ENCODE results near the gene GPR39. TPM values are rescaled to one million over a fixed set of nuclear protein-coding genes. Genes with fewer than 3 reads are reported as not detected.

Gene GPR39
- total RNA-seq, 4 donors from 2014 or later: 0.76 to 1.3 (median 1.2) TPM

- no peak for DNase-seq
- intact Hi-C loops (cut with DNase I): loop anchor here (10.0 kb wide), 1 partner anchor 1302 kb away; no protein-coding TSS in a partner anchor
- WGBS, 2 donors: 58 to 59% methylated on average over 4 of the region's 4 CpGs
These were observed 126.5 kb downstream of the GPR39 start for GRCh38 chr2:132542953-132543569.

DNA sequence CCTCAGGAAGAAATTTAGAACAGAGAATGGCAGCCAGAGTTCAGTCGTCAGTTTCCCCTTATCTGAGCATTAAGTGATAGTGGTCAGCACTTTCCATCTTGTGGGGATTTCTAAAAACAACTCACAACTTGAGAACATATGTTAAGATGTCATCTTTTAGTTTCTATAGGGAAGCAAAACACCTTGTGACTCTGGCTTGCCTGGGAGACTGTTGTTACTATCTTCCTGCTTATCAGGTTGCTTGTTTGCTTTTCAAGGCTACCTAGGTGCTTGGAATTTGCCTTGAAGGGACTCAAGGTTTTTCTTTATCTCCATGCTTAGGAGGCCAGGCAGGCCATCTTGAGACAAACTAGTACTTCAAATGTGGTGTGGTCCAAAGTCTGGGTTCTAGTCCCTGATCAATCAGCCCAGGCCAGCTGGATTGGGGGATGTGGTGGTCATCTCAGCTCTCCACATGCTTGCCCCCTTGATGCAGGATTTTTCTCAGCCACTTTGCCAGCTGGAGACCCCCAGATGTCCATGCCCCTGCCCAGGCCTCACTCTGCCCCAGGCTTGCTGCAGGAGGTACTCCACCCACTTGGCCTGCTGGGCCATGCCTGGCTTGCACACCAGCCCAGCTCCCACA lies 127.5 kb downstream of the GPR39 start:
- H3K27me3 ChIP-seq: no peaks in the 10 kb centered on the region
- no peak overlapping the region for H3K27ac ChIP-seq
- TF ChIP-seq, protein P1, sequence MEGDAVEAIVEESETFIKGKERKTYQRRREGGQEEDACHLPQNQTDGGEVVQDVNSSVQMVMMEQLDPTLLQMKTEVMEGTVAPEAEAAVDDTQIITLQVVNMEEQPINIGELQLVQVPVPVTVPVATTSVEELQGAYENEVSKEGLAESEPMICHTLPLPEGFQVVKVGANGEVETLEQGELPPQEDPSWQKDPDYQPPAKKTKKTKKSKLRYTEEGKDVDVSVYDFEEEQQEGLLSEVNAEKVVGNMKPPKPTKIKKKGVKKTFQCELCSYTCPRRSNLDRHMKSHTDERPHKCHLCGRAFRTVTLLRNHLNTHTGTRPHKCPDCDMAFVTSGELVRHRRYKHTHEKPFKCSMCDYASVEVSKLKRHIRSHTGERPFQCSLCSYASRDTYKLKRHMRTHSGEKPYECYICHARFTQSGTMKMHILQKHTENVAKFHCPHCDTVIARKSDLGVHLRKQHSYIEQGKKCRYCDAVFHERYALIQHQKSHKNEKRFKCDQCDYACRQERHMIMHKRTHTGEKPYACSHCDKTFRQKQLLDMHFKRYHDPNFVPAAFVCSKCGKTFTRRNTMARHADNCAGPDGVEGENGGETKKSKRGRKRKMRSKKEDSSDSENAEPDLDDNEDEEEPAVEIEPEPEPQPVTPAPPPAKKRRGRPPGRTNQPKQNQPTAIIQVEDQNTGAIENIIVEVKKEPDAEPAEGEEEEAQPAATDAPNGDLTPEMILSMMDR (IDR thresholded peaks at IDR 0.05): no peak
- TF ChIP-seq POLR2A (IDR thresholded peaks at IDR 0.05): no peak
- peaks cover 0 to 15% (median 0%) of the 10 kb centered on the region in 3 donors for H3K9me3 ChIP-seq
- intact Hi-C loops (cut with DNase I): loop anchor here (10.0 kb wide), 1 partner anchor 1301 kb away; no protein-coding TSS in a partner anchor
- no peak for DNase-seq
- WGBS, 2 donors: 75 to 83% methylated on average over 1 of the region's 1 CpG
- no peaks in the 10 kb centered on the region for H3K4me1 ChIP-seq
- H3K4me3 ChIP-seq: no peak overlapping the region
- H3K36me3 ChIP-seq: no peaks in the 10 kb centered on the region

More at GRCh38 chr2:132542953-132543569, 126.5 kb downstream of the GPR39 start:
- H3K27ac ChIP-seq: no peak overlapping the region
- H3K4me1 ChIP-seq: no peaks in the 10 kb centered on the region
- TF ChIP-seq POLR2A (IDR thresholded peaks at IDR 0.05): no peak
- TF ChIP-seq, protein P1 (IDR thresholded peaks at IDR 0.05): no peak
- peaks cover 0 to 15% (median 0%) of the 10 kb centered on the region in 3 donors for H3K9me3 ChIP-seq
- no peaks in the 10 kb centered on the region for H3K27me3 ChIP-seq
- H3K4me3 ChIP-seq: no peak overlapping the region
- no peaks in the 10 kb centered on the region for H3K36me3 ChIP-seq

GRCh38 chr2:132547090-132547687 lies 130.6 kb downstream of the GPR39 start:
- intact Hi-C loops (cut with DNase I): loop anchor here (10.0 kb wide), 1 partner anchor 1298 kb away; no protein-coding TSS in a partner anchor
- Histone ChIP-seq H3K27ac (no peak overlapping the region), H3K4me3 (no peak overlapping the region), H3K36me3 (no peaks in the 10 kb centered on the region), H3K9me3 (peaks cover 0 to 15% (median 0%) of the 10 kb centered on the region in 3 donors), H3K4me1 (no peaks in the 10 kb centered on the region), H3K27me3 (no peaks in the 10 kb centered on the region)
- no peak for DNase-seq
- TF ChIP-seq, protein P1 (IDR thresholded peaks at IDR 0.05): peak; percentile 48 to 81 (median 69)
- no peak for TF ChIP-seq POLR2A (IDR thresholded peaks at IDR 0.05)
- 19 to 22% methylated on average over 5 of the region's 5 CpGs for WGBS, 2 donors

DNA sequence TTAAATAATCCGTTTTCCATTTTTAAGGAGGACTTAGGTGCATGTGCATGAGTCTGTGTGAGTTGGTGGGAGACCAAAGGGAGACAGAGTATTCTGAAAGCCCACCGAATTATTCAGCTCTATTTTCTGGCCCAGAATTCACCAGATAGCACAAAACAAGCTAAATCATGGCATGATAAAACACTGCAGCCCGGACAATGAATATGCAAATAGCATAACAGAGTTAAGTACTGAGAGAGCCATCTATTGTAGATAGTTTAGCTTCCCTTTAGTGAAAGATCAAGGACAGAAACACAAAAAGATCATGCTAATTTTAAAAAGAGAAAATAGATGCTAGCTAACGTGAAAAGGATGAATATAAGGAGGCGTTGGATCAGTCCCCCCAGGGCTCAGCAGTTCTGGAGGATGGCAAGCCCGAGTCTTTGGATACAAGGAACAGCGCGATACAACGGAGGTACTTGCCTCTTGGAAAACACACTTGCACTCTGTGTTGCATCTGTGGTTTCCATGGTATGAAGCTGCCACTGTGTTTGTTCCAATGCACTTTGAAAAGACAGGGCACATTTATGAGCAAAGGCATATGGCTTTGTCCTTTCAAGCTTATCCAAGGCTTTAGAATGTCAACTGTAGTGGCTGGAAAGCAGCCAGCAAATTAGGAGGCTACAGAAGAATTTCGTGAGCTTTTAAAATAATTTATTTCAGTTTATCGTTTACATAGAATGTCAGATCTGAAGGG lies 133.5 kb downstream of the GPR39 start:
- Histone ChIP-seq H3K4me3 (no peak overlapping the region), H3K27ac (no peak overlapping the region), H3K9me3 (peaks cover 0 to under 1% (median 0%) of the 10 kb centered on the region in 3 donors), H3K27me3 (no peaks in the 10 kb centered on the region), H3K4me1 (no peaks in the 10 kb centered on the region), H3K36me3 (no peaks in the 10 kb centered on the region)
- no peak for DNase-seq
- intact Hi-C loops (cut with DNase I): loop anchor here (5.0 to 10.0 kb wide), 2 partner anchors 622 to 1295 kb away; no protein-coding TSS in a partner anchor
- 61 to 62% methylated on average over 11 of the region's 11 CpGs for WGBS, 2 donors
- TF ChIP-seq POLR2A (IDR thresholded peaks at IDR 0.05): no peak
- TF ChIP-seq, protein P1 (IDR thresholded peaks at IDR 0.05): no peak

Measured in esophagus squamous epithelium (tissue), 5 donors.